Astrocyte (in vitro differentiated cells and primary cell): Measurements from ENCODE around the gene GABBR2. TPM values are rescaled to one million over a fixed set of nuclear protein-coding genes. Genes with fewer than 3 reads are reported as not detected.

Source experiments
- DNase-seq: peaks from one replicate; pipeline ENCODE4 v3.0.0-alpha.2; 2010; ENCODE audit warnings: low read depth
- FAIRE-seq: peaks from 2 replicates; lab custom pipeline; 2011; peaks lifted over from hg19 to GRCh38; lab: Jason Lieb, UNC
- H2AFZ ChIP-seq: 2 replicates; pipeline ENCODE4 v1.6.0; 2012; ENCODE audit warnings: low read depth, low read length, inconsistent platforms
- H3K27ac ChIP-seq: 2 replicates; pipeline ENCODE4 v1.5.1; 2011; ENCODE audit warnings: low read depth, low read length, inconsistent platforms
- H3K27me3 ChIP-seq: 2 replicates; pipeline ENCODE4 v1.6.0; 2011; ENCODE audit warnings: low read length, inconsistent platforms; ENCODE audit not compliant: insufficient read depth
- H3K36me3 ChIP-seq: 2 replicates; pipeline ENCODE4 v1.5.1; 2011; ENCODE audit warnings: low read length, inconsistent platforms; ENCODE audit not compliant: insufficient read depth
- H3K4me1 ChIP-seq: 2 replicates; pipeline ENCODE4 v1.5.1; 2011; ENCODE audit warnings: low read length, inconsistent platforms; ENCODE audit not compliant: insufficient read depth
- H3K4me2 ChIP-seq: 2 replicates; pipeline ENCODE4 v1.6.0; 2012; ENCODE audit warnings: low read length, inconsistent platforms
- H3K4me3 ChIP-seq: 2 replicates; pipeline ENCODE4 v1.5.1; 2011; ENCODE audit warnings: low read depth, mild to moderate bottlenecking, low read length, inconsistent platforms; ENCODE audit not compliant: insufficient read depth
- H3K79me2 ChIP-seq: 2 replicates; pipeline ENCODE4 v1.6.0; 2012; ENCODE audit warnings: mild to moderate bottlenecking, low read length, inconsistent platforms; ENCODE audit not compliant: insufficient read depth
- H3K9ac ChIP-seq: 2 replicates; pipeline ENCODE4 v1.6.0; 2012; ENCODE audit warnings: mild to moderate bottlenecking, low read length, inconsistent platforms
- H3K9me3 ChIP-seq: 2 replicates; pipeline ENCODE4 v1.5.1; 2012; ENCODE audit warnings: low read depth, mild to moderate bottlenecking, low read length, inconsistent platforms; ENCODE audit not compliant: insufficient read depth
- H4K20me1 ChIP-seq: 2 replicates; pipeline ENCODE4 v1.6.0; 2012; ENCODE audit warnings: low read length, inconsistent platforms; ENCODE audit not compliant: insufficient read depth
- H3K27ac Mint-ChIP-seq: one replicate; pipeline ENCODE4 v1.8.0; 2021; ENCODE audit warnings: mild to moderate bottlenecking, mixed read lengths; ENCODE audit not compliant: unreplicated experiment
- H3K27me3 Mint-ChIP-seq: one replicate; pipeline ENCODE4 v1.8.0; 2021; ENCODE audit warnings: low read depth, mixed read lengths; ENCODE audit not compliant: unreplicated experiment
- H3K36me3 Mint-ChIP-seq: one replicate; pipeline ENCODE4 v1.8.0; 2021; ENCODE audit warnings: low read depth, mixed read lengths; ENCODE audit not compliant: unreplicated experiment
- H3K4me1 Mint-ChIP-seq: one replicate; pipeline ENCODE4 v1.8.0; 2021; ENCODE audit warnings: low read depth, mixed read lengths; ENCODE audit not compliant: unreplicated experiment
- H3K4me3 Mint-ChIP-seq: one replicate; pipeline ENCODE4 v1.8.0; 2021; ENCODE audit warnings: mild to moderate bottlenecking, moderate library complexity, mixed read lengths; ENCODE audit not compliant: unreplicated experiment
- H3K9me3 Mint-ChIP-seq: one replicate; pipeline ENCODE4 v1.8.0; 2021; ENCODE audit warnings: mild to moderate bottlenecking, mixed read lengths; ENCODE audit not compliant: unreplicated experiment
- CTCF ChIP-seq: IDR thresholded peaks from 2 replicates; pipeline ENCODE4 v1.5.1; 2011; ENCODE audit warnings: low read depth, mild to moderate bottlenecking, inconsistent platforms, low read length, moderate library complexity; ENCODE audit not compliant: insufficient read depth
- EZH2 ChIP-seq: IDR thresholded peaks from 2 replicates; pipeline ENCODE4 v1.6.1; 2012; ENCODE audit warnings: mild to moderate bottlenecking, low read length, inconsistent platforms; ENCODE audit not compliant: insufficient read depth
- total RNA-seq: library from RNA; stranded (reverse); gene quantifications from 2 replicates; pipeline ENCODE4 v1.2.1, GENCODE V29; 2021

Gene GABBR2
- total RNA-seq, 1 donor from 2014 or later = 2.0 TPM

DNA sequence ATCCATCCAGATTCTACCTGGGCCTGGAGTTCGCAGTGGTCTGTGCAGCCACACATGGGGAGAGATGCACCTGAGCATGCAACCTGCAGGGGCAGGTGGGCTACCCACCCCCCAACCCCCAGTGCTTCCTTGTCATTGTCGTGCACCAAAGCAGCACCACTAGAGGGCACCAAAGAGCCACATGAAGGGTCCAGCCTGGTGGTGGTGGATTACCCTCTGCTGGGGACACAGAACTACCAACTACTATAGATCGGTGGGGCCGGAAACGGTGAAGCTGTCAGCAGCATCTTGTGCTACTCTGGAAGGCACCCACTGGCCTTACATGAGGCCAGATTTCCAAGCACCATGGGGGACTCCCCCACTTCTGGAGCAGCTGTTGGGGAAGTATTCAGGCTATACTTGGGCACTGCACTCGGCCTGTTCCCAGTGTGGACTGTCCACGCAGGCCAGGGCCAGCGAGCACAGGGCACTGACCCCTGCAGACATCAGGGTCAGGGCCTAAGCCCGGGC, 393.1 kb downstream of the GABBR2 start:
- H2AFZ ChIP-seq = no peak overlapping the region
- Mint-ChIP-seq H3K4me1 (peaks cover 12% of the 10 kb centered on the region), H3K27me3 (peaks cover 17% of the 10 kb centered on the region), H3K4me3 (no peak overlapping the region), H3K27ac (no peak overlapping the region), H3K9me3 (no peaks in the 10 kb centered on the region), H3K36me3 (no peaks in the 10 kb centered on the region)
- H3K4me2 ChIP-seq = no peak overlapping the region
- H3K27ac ChIP-seq = no peak overlapping the region
- H4K20me1 ChIP-seq = no peaks in the 10 kb centered on the region
- H3K79me2 ChIP-seq = no peaks in the 10 kb centered on the region
- peaks cover 18% of the 10 kb centered on the region for H3K4me1 ChIP-seq
- DNase-seq (peak; percentile 55), FAIRE-seq (no peak)
- no peak overlapping the region for H3K9ac ChIP-seq
- TF ChIP-seq EZH2 = no peak
- TF ChIP-seq CTCF = peak; percentile 87
- peaks cover 4% of the 10 kb centered on the region for H3K27me3 ChIP-seq
- H3K36me3 ChIP-seq = no peaks in the 10 kb centered on the region
- no peak overlapping the region for H3K4me3 ChIP-seq
- no peaks in the 10 kb centered on the region for H3K9me3 ChIP-seq

- H3K4me1 Mint-ChIP-seq = peaks cover 12% of the 10 kb centered on the region
- peaks cover 17% of the 10 kb centered on the region for H3K27me3 Mint-ChIP-seq
- no peak overlapping the region for H3K4me2 ChIP-seq
- H3K27me3 ChIP-seq = peaks cover 4% of the 10 kb centered on the region
- no peak overlapping the region for H3K27ac ChIP-seq
- no peak overlapping the region for H3K4me3 ChIP-seq
- H3K9ac ChIP-seq = no peak overlapping the region
- FAIRE-seq (no peak), DNase-seq (no peak)
- no peaks in the 10 kb centered on the region for H4K20me1 ChIP-seq
- TF ChIP-seq CTCF (no peak), EZH2 (no peak)
- H2AFZ ChIP-seq = no peak overlapping the region
- H3K9me3 ChIP-seq = no peaks in the 10 kb centered on the region
- peaks cover 18% of the 10 kb centered on the region for H3K4me1 ChIP-seq
- H3K27ac Mint-ChIP-seq = no peak overlapping the region
- H3K9me3 Mint-ChIP-seq = no peaks in the 10 kb centered on the region
- H3K79me2 ChIP-seq = no peaks in the 10 kb centered on the region
- no peaks in the 10 kb centered on the region for H3K36me3 Mint-ChIP-seq
- no peak overlapping the region for H3K4me3 Mint-ChIP-seq
- no peaks in the 10 kb centered on the region for H3K36me3 ChIP-seq
Observed at GRCh38 chr9:98315067-98315453, 393.7 kb downstream of the GABBR2 start.

DNA sequence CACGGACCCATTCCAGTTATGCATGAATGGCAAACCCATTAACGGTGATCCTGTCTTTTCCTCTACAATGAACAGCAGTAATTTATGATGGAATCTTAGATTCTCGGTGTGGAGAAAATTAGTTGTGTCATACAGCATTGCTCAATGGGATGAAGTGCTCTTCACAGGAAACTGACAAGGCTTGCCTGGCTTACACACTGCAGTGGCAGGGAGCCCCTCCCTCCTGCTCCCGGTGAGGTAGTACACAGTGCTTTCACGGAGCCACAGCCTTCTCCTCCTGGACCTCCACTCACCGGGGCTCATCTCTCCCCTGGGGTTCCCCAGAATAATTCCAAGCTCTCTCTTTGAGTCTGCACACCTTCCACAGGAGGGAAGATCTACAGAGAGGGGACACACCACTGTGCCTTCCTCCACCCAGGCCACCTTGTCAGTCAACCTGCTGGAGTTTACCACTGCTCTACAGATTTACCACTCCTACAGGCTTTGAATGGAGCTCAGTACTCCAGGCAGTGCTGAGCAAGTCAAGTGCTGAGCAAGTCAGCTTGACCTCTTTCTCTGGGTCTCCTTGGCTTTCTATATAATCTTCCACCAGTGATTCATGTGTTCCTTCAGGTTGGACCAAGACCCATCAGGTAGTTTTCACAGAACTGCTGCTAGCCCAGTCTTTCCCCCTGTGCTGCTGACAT, 394.2 kb downstream of the GABBR2 start:
- Histone ChIP-seq H3K27ac (no peak overlapping the region), H2AFZ (no peak overlapping the region), H3K9ac (no peak overlapping the region), H3K27me3 (peaks cover 4% of the 10 kb centered on the region), H3K36me3 (no peaks in the 10 kb centered on the region), H3K4me3 (no peak overlapping the region), H4K20me1 (no peaks in the 10 kb centered on the region), H3K9me3 (no peaks in the 10 kb centered on the region), H3K4me1 (peaks cover 18% of the 10 kb centered on the region), H3K79me2 (no peaks in the 10 kb centered on the region), H3K4me2 (no peak overlapping the region)
- Mint-ChIP-seq H3K9me3 (no peaks in the 10 kb centered on the region), H3K36me3 (no peaks in the 10 kb centered on the region), H3K27me3 (peaks cover 17% of the 10 kb centered on the region), H3K4me3 (no peak overlapping the region), H3K27ac (no peak overlapping the region), H3K4me1 (peaks cover 12% of the 10 kb centered on the region)
- FAIRE-seq (no peak), DNase-seq (peak; percentile 39)
- TF ChIP-seq CTCF (no peak), EZH2 (no peak)
